Kidney (tissue), 14 donors: ENCODE data around the gene POC1A. TPM values are rescaled to one million over a fixed set of nuclear protein-coding genes. Genes with fewer than 3 reads are reported as not detected.

Experiments
- DNase-seq, 5 donors: peaks; one replicate each; pipeline ENCODE4 v3.0.0-alpha.2; 2013 to 2020
- FAIRE-seq: peaks from 2 replicates; lab custom pipeline; 2012; peaks lifted over from hg19 to GRCh38; lab: Jason Lieb, UNC
- H3K27ac ChIP-seq, 2 donors: one replicate each; pipeline ENCODE4 v1.7.0; 2013; ENCODE audit warnings: low read depth in 2 of 2, low read length in 2 of 2, inconsistent platforms in 1 of 2
- H3K27me3 ChIP-seq: one replicate; pipeline ENCODE4 v1.7.1; 2013; ENCODE audit warnings: low read length, inconsistent platforms; ENCODE audit not compliant: control insufficient read depth, insufficient read depth
- H3K36me3 ChIP-seq, 3 donors: one replicate each; pipeline versions ENCODE4 v1.7.0 to v1.7.1; 2013; ENCODE audit warnings: low read length in 3 of 3, control low read depth in 1 of 3, inconsistent platforms in 1 of 3; ENCODE audit not compliant: insufficient read depth in 3 of 3, control insufficient read depth in 2 of 3
- H3K4me1 ChIP-seq, 3 donors: one replicate each; pipeline versions ENCODE4 v1.7.0 to v1.7.1; 2013; ENCODE audit warnings: low read length in 3 of 3, inconsistent platforms in 1 of 3, low read depth in 1 of 3; ENCODE audit not compliant: control insufficient read depth in 2 of 3, insufficient read depth in 2 of 3
- H3K4me3 ChIP-seq, 3 donors: one replicate each; pipeline versions ENCODE4 v1.7.0 to v1.8.1; 2013; ENCODE audit warnings: low read length in 3 of 3, control low read depth in 1 of 3, inconsistent platforms in 1 of 3
- H3K9ac ChIP-seq, 3 donors: one replicate each; pipeline versions ENCODE4 v1.7.0 to v1.7.1; 2013; ENCODE audit warnings: low read length in 3 of 3, control low read depth in 1 of 3, inconsistent platforms in 1 of 3
- H3K9me3 ChIP-seq, 3 donors: one replicate each; pipeline versions ENCODE4 v1.7.0 to v1.7.1; 2013; ENCODE audit warnings: low read length in 3 of 3, control low read depth in 1 of 3, inconsistent platforms in 1 of 3; ENCODE audit not compliant: control insufficient read depth in 2 of 3, insufficient read depth in 1 of 3
- CTCF ChIP-seq: IDR thresholded peaks from 3 replicates; pipeline ENCODE4 v1.5.1; 2012; ENCODE audit warnings: mild to moderate bottlenecking, moderate library complexity, borderline replicate concordance; ENCODE audit not compliant: insufficient read depth; ENCODE audit errors: extremely low read depth
- intact Hi-C: fragments of 100-400 bp; cut with DNase I; formaldehyde crosslinking; loops from one replicate; pipeline ENCODE4 v1.11.1; 2022
- polyA plus RNA-seq: library from polyadenylated mRNA; stranded (reverse); fragments of 350-450 nt; fragmentation: Illumina TruSeq; extraction: RNeasy Lipid Tissue Mini Kit (QIAGEN cat#74804); gene quantifications from one replicate; pipeline ENCODE4 v1.2.3, GENCODE V29; 2014; ENCODE audit warnings: low read depth, low replicate concordance; ENCODE audit not compliant: insufficient read depth
- total RNA-seq: library from RNA; stranded (reverse); fragmentation: NEBNext Ultra II Directional; extraction: Animal tissue kit (Norgen Biotek cat#: 25700); gene quantifications from one replicate; pipeline ENCODE4 v1.2.1, GENCODE V29; 2021
- donor health status: control.
- donor health status: control.
- donor health status: control.
- donor health status: control.
- donor health status: control.
- donor health status: DM: yes; HTN: yes; CAD: no.
- donor health status: Normal renal cell carcinoma (clear cell type).

The POC1A gene
- total and polyA plus RNA-seq, 2 donors from 2014 or later, result 2.2 to 2.5 TPM

GRCh38 chr3:52029535-52029934 is 124.7 kb downstream of the POC1A start:
- DNase-seq (no peak), FAIRE-seq (no peak)
- no peaks in the 10 kb centered on the region for H3K9me3 ChIP-seq
- H3K4me1 ChIP-seq, result peaks cover 0 to 4% (median 0%) of the 10 kb centered on the region in 3 donors
- TF ChIP-seq CTCF, result no peak
- no peaks in the 10 kb centered on the region for H3K27me3 ChIP-seq
- no peak overlapping the region for H3K27ac ChIP-seq
- H3K4me3 ChIP-seq, result no peak overlapping the region
- no peak overlapping the region for H3K9ac ChIP-seq
- no peaks in the 10 kb centered on the region for H3K36me3 ChIP-seq
- intact Hi-C loops, result no loop called here

DNA sequence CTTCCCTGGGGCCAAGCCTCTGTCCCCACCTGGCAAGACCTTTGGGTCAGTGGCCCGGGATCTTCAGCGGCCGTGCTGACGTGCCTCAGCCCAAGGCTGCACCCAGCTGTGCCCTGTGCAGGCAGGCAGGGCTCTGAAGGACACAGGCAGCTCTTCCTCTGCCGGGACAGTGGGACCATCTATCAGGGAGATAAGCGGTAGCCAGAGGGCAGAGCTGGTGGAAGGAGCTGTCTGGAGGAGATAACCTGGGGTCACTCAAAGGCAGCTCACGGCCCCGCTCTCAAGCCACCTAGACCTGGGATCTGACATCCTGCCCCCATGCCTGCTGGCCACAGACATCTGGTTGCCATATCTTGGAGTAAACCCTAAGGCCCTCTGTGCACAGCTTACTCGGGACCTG is 125.2 kb downstream of the POC1A start:
- intact Hi-C loops, result no loop called here
- FAIRE-seq (no peak), DNase-seq (no peak)

GRCh38 chr3:52028572-52028971 is 125.7 kb downstream of the POC1A start:
- TF ChIP-seq CTCF, result no peak
- Histone ChIP-seq H3K4me1 (peaks cover 0 to 10% (median 5%) of the 10 kb centered on the region in 3 donors), H3K9ac (no peak overlapping the region), H3K9me3 (no peaks in the 10 kb centered on the region), H3K27ac (no peak overlapping the region), H3K4me3 (no peak overlapping the region), H3K36me3 (no peaks in the 10 kb centered on the region), H3K27me3 (no peaks in the 10 kb centered on the region)
- DNase-seq, result no peak
- FAIRE-seq, result no peak
- intact Hi-C loops, result no loop called here

More for the DNA sequence above, 125.2 kb downstream of the POC1A start:
- Histone ChIP-seq H3K4me3 (no peak overlapping the region), H3K27ac (no peak overlapping the region), H3K4me1 (peaks cover 0 to 6% (median 2%) of the 10 kb centered on the region in 3 donors), H3K9ac (no peak overlapping the region), H3K27me3 (no peaks in the 10 kb centered on the region), H3K9me3 (no peaks in the 10 kb centered on the region), H3K36me3 (no peaks in the 10 kb centered on the region)
- TF ChIP-seq CTCF, result no peak

- H3K27ac ChIP-seq, result no peak overlapping the region
- TF ChIP-seq CTCF, result no peak
- intact Hi-C loops, result no loop called here
- no peak overlapping the region for H3K9ac ChIP-seq
- no peak overlapping the region for H3K4me3 ChIP-seq
- H3K27me3 ChIP-seq, result no peaks in the 10 kb centered on the region
- DNase-seq (no peak), FAIRE-seq (no peak)
- no peaks in the 10 kb centered on the region for H3K9me3 ChIP-seq
- no peaks in the 10 kb centered on the region for H3K36me3 ChIP-seq
- peaks cover 0 to 25% (median 13%) of the 10 kb centered on the region in 3 donors for H3K4me1 ChIP-seq
Measured at GRCh38 chr3:52026041-52026440, 128.2 kb downstream of the POC1A start.
